ENCODE measurements around the gene ADAMTS17. TPM values are rescaled to one million over a fixed set of nuclear protein-coding genes. Genes with fewer than 3 reads are reported as not detected.

ADAMTS17 gene
- polyA plus RNA-seq, 3 donors from 2014 or later, result 0.27 to 0.53 TPM; not detected in 1

DNA sequence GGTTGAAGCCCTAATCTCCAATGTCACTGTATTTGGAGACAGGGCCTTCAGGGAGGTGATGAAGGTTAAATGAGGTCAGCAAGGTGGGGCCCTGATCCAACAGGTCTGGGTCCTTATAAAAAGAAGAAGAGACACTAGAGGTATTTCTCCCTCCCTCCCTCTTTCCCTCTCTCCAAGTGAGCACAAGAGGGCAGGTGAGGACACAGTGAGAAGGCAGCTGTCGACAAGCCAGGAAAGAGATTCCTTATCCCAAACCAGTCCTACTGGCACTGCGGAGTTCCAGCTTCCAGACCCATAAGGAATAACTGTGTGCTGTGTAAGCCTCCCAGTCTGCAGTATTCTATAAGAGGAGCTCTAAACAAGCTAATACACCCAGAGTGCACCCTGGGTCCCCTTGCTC lies 134.7 kb downstream of the ADAMTS17 start:
- Mint-ChIP-seq H3K4me1 (peaks cover 14 to 22% of the 10 kb centered on the region in 2 donors), H3K36me3 (peaks cover 0 to 8% (median 3%) of the 10 kb centered on the region in 3 donors), H3K27me3 (ENCODE audit: low read depth in 3 of 3) (peaks cover 3 to 14% (median 7%) of the 10 kb centered on the region in 3 donors), H3K9me3 (no peaks in the 10 kb centered on the region), H3K4me3 (no peak overlapping the region), H3K27ac (no peak overlapping the region)
- DNase-seq, result no peak

DNA sequence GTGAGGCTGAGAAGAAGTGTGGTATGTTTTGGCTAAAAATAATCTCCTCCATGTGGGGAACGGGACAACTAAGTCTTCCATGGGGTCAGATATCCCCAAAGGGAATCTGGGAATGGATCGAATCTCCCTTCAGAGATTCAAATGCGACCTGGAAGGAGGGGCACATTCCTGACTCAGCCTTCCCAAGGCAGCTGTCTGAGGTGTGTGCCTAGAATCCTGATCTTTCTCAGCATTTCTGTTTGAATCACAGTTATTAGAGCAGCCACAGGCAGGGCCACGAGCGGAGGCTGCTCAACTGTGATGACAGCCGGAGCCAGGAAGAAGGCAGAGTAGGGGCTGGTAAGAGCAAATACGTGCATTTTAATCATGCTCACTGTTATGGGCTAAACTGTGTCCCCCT lies 135.1 kb downstream of the ADAMTS17 start:
- Mint-ChIP-seq H3K27ac (no peak overlapping the region), H3K4me1 (peaks cover 18 to 26% of the 10 kb centered on the region in 2 donors), H3K4me3 (no peak overlapping the region), H3K9me3 (no peaks in the 10 kb centered on the region), H3K36me3 (peaks cover 0 to 8% (median 3%) of the 10 kb centered on the region in 3 donors), H3K27me3 (ENCODE audit: low read depth in 3 of 3) (peaks cover 7 to 18% (median 11%) of the 10 kb centered on the region in 3 donors)
- no peak for DNase-seq

DNA sequence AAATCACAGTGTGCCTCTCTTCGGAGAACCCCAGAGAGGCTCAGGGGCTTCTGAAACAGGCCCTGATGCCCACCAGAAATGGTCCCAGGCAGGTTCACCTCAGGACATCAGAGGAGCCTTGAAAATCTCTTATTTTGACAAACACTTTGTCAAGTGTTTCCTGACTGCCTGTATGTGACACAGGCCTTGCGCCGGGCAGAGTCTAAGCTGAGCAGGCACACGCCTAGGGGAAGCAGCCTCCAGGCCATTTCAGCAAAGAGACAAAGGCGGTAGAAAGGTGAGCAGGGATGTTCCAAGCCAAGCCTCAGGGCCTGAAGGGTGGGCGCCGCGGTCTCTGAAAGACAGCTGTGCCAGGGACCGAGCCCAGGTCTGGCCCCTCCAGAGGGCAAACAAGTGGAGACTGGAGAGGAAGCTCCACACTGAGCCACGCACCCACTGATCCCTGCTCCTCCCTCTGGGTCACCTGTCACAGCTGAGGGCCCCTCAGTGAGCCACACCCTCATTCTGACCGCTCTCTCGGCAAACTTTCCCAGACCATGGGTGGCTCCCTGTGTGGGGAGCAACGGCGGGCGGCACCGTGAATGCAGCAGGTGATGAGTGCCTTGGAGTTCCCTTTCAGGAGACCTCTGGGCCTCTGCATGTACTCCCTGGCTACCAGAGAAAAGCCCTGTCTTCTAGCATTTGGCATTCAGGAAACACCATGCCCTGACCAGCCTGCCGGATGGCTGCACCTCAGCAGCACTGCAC lies 136.1 kb downstream of the ADAMTS17 start:
- no peak overlapping the region for H3K27ac Mint-ChIP-seq
- no peak overlapping the region for H3K4me3 Mint-ChIP-seq
- H3K36me3 Mint-ChIP-seq, result peaks cover 0 to 8% (median 3%) of the 10 kb centered on the region in 3 donors
- H3K9me3 Mint-ChIP-seq, result no peaks in the 10 kb centered on the region
- DNase-seq, result no peak
- H3K27me3 Mint-ChIP-seq (ENCODE audit: low read depth in 3 of 3), result peaks cover 11 to 21% (median 16%) of the 10 kb centered on the region in 3 donors
- H3K4me1 Mint-ChIP-seq, result peaks cover 27 to 36% of the 10 kb centered on the region in 2 donors

DNA sequence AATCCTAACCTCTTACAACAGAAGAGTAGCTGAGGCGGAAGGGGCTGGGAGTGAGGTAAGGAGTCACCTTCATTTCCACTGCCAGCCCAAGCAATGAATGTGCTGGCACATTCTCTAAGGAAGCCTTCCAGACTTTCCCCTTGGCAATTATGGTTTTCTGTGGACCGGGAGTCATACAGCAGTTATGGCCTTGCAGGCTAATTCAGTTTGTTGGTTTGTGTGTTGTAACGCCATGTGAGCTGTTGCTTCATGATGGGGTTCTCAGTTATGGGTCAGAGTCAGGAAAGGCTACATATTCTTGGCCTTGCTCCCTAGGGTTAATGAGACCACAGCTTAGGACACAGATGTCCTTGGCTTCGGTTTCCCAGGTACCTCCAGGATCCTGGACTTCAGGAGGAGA lies 137.0 kb downstream of the ADAMTS17 start:
- H3K4me1 Mint-ChIP-seq, result peaks cover 35 to 45% of the 10 kb centered on the region in 2 donors
- no peak overlapping the region for H3K4me3 Mint-ChIP-seq
- no peak overlapping the region for H3K27ac Mint-ChIP-seq

DNA sequence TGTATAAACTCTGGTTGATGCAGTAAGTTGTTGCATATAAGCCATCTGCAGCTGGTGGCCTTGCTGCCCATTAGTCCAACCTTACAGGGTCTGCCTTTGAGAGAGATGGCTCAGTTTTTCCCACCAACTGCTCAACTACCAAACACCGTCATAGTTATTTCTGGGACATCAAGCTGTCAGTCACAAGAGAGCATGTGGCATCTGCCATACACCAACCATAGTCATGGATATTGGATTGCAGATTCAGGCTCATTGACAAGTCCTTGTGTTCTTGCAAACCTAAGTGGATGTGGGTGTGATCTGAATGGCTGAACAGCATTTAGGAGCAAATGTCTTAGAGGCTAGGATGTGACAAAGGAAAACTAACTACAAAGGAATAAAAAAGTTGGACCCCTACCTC lies 137.6 kb downstream of the ADAMTS17 start:
- Mint-ChIP-seq H3K27me3 (ENCODE audit: low read depth in 3 of 3) (peaks cover 11 to 25% (median 18%) of the 10 kb centered on the region in 3 donors), H3K9me3 (no peaks in the 10 kb centered on the region), H3K4me1 (peaks cover 41 to 51% of the 10 kb centered on the region in 2 donors), H3K27ac (peak overlapping the region in 1 of 6 donors; percentile 8), H3K4me3 (peak overlapping the region in 2 of 5 donors; percentile 21 to 46), H3K36me3 (peaks cover 0 to 8% (median 3%) of the 10 kb centered on the region in 3 donors)
- DNase-seq, result no peak

More for the DNA sequence above, 137.0 kb downstream of the ADAMTS17 start:
- DNase-seq, result no peak
- peaks cover 0 to 8% (median 3%) of the 10 kb centered on the region in 3 donors for H3K36me3 Mint-ChIP-seq
- no peaks in the 10 kb centered on the region for H3K9me3 Mint-ChIP-seq
- peaks cover 11 to 25% (median 18%) of the 10 kb centered on the region in 3 donors for H3K27me3 Mint-ChIP-seq (ENCODE audit: low read depth in 3 of 3)

DNA sequence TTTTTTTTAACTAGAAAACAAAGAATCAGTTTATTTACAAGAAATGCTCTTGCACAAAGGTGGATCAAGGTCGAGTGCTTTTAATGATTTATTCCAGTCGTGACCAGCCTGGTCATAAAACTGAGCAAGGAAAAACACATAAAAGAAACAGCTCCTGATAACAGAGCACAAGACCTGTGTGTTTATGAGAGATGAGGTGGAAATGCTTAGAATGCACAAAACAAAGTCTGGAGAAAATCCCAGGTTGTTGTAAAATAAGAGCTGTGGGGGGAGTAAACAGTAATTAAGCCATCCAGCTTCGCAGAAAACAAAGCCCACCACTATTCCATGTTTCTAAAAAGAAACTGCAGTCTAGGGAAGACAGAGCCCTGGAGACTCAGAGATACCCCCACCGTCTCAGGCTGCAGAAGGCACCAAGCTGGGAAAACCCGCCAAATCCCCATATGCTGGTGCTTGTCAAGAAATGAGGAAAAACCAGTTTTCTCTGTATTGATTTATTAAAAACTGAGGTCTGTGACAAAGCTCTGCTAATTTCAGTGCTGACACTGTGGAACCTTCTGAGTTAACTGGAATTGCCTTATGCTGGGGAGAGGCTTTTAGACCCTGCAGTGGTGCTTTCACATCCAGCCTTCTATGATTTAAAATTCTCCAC lies 139.3 kb downstream of the ADAMTS17 start:
- DNase-seq, result peak in 1 of 3 donors; percentile 1
- peak overlapping the region; percentile 64 to 90 (median 78) for H3K4me3 Mint-ChIP-seq
- H3K27ac Mint-ChIP-seq, result peak overlapping the region; percentile 74 to 90 (median 80)
- H3K27me3 Mint-ChIP-seq (ENCODE audit: low read depth in 3 of 3), result peaks cover 14 to 25% (median 16%) of the 10 kb centered on the region in 3 donors
- H3K4me1 Mint-ChIP-seq, result peaks cover 44 to 57% of the 10 kb centered on the region in 2 donors
- peaks cover 0 to 8% (median 3%) of the 10 kb centered on the region in 3 donors for H3K36me3 Mint-ChIP-seq
- H3K9me3 Mint-ChIP-seq, result no peaks in the 10 kb centered on the region

DNA sequence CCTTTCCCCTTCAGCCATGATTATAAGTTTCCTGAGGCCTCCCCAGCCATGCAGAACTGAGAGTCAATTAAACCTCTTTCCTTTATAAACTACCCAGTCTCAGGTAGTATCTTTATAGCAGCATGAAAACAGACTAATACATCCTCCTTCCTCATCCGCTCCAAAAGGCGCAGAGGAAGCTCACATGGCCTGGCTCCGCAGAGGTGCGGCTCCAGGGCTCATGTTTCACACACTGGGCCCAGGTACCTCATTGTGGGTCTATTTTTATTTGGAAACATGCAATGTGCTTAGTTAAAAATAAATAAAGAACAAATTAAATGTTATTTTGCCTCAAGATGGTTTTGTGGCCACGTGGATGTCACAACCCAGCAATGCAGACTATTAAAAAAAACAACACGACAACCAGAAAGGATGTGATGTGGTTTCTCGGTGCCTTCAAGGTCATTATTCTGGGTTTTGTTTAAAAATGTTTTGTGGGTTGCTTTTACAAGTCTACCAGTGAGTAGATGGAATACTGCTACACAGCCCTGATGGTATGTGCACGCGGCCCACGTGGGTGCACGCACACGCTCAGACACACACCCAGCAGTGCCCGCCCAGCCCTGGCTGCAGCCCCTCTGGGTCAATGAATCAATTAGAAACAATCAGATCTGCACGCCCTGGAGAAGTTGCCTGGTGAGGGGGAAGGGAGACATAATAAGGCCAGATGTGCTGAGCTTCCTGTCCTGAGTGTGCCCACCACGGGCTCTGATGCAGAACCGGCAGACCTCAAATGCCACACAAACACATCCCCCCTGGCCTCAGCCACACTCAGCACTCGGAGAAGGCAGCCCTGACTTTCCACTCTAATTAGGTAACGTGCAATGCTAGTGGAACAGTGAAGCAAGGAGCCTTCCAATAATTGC lies 140.1 kb downstream of the ADAMTS17 start:
- peaks cover 16 to 25% (median 17%) of the 10 kb centered on the region in 3 donors for H3K27me3 Mint-ChIP-seq (ENCODE audit: low read depth in 3 of 3)
- H3K9me3 Mint-ChIP-seq, result no peaks in the 10 kb centered on the region
- H3K27ac Mint-ChIP-seq, result peak overlapping the region; percentile 74 to 90 (median 80)
- DNase-seq, result peak; percentile 73 to 78 (median 74)
- peaks cover 44 to 57% of the 10 kb centered on the region in 2 donors for H3K4me1 Mint-ChIP-seq
- H3K36me3 Mint-ChIP-seq, result peaks cover 0 to 8% (median 3%) of the 10 kb centered on the region in 3 donors
- peak overlapping the region; percentile 64 to 90 (median 78) for H3K4me3 Mint-ChIP-seq

DNA sequence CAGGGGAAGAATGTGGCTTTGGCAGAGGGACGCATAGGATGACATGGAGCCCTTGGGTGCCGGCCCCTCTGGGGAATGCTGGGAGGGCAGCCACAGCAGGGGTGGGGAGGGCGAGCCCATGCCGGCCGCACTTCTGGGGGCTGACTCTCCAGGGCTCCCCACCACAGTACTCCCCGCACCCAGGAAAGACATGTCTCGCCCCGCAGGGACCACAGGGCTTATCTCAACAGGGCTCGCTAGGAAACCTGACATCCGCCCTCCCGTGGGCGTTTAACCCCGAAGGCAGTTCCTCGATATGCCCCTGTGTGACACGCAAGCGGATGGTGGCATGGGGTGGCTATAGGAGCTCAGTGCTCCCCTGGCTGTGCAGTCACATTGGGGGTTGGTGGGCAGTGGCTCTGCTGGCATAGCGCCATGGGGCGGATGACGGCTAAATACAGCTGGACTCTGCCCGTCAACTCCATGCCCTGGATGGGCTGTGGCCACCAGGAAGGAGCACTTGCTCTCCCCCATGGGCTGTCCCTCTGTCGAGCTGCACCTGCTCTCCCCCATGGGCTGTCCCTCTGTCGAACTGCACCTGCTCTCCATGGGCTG lies 141.4 kb downstream of the ADAMTS17 start:
- H3K4me3 Mint-ChIP-seq, result peak overlapping the region; percentile 46 to 90 (median 78)
- peak overlapping the region in 5 of 6 donors; percentile 40 to 84 (median 71) for H3K27ac Mint-ChIP-seq
- peaks cover 0 to 8% (median 3%) of the 10 kb centered on the region in 3 donors for H3K36me3 Mint-ChIP-seq
- DNase-seq, result peak in 2 of 3 donors; percentile 4 to 20
- peaks cover 44 to 57% of the 10 kb centered on the region in 2 donors for H3K4me1 Mint-ChIP-seq
- H3K9me3 Mint-ChIP-seq, result no peaks in the 10 kb centered on the region
- H3K27me3 Mint-ChIP-seq (ENCODE audit: low read depth in 3 of 3), result peaks cover 12 to 25% (median 20%) of the 10 kb centered on the region in 3 donors

DNA sequence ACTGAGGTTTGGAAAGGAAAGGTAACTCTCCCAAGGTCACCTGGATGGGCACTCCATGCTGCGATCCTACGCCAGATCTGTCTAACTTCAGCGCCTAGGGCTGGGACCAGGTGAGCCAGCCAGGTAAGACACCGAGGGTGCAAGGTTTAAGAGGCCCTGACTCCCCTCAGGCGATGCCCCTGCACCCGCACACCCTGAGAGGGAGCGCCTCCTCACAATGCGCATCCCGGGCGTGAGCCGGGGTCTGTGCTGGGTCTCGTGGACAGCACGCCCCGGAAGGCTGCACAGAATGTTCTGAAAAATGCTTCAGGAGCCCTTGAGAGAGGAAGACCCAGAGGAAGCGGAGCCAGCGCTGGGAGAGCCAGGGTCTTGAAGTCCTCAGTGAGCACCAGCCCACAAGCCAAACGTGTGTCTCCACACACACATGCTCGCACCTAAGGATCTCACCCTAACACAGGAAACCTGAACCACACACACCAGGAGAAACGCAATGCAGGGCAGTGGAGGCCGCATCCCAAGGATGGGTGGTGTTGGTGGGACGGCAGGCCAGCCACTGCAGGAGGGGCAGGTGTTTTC lies 142.0 kb downstream of the ADAMTS17 start:
- Mint-ChIP-seq H3K9me3 (no peaks in the 10 kb centered on the region), H3K36me3 (peaks cover 0 to 4% (median 3%) of the 10 kb centered on the region in 3 donors), H3K4me3 (peak overlapping the region; percentile 46 to 72 (median 64)), H3K27me3 (ENCODE audit: low read depth in 3 of 3) (peaks cover 12 to 28% (median 20%) of the 10 kb centered on the region in 3 donors), H3K4me1 (peaks cover 44 to 53% of the 10 kb centered on the region in 2 donors), H3K27ac (peak overlapping the region in 4 of 6 donors; percentile 58 to 84 (median 74))
- peak; percentile 35 to 58 (median 41) for DNase-seq

DNA sequence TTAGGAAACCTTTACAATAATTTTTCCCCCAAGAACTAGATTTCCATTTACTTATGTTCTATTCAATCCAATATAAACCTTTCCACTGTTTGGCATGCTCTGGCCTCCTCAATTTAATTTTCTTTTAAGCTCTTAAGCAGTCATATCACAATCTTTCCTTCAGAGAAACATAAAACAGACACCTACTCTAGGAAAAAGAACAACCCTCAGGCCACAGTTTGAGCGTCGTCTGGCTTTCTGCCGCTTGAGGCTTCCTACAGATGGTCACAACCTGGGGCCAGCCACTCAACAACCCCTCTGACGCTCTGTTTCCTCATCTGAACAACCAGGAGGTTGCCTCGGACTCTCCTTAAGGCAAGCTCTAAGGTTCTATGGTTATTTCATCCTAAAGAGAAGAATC lies 143.3 kb downstream of the ADAMTS17 start:
- Mint-ChIP-seq H3K27me3 (ENCODE audit: low read depth in 3 of 3) (peaks cover 12 to 21% (median 20%) of the 10 kb centered on the region in 3 donors), H3K27ac (no peak overlapping the region), H3K4me1 (peaks cover 39 to 45% of the 10 kb centered on the region in 2 donors), H3K9me3 (no peaks in the 10 kb centered on the region), H3K4me3 (no peak overlapping the region), H3K36me3 (no peaks in the 10 kb centered on the region)
- no peak for DNase-seq

DNA sequence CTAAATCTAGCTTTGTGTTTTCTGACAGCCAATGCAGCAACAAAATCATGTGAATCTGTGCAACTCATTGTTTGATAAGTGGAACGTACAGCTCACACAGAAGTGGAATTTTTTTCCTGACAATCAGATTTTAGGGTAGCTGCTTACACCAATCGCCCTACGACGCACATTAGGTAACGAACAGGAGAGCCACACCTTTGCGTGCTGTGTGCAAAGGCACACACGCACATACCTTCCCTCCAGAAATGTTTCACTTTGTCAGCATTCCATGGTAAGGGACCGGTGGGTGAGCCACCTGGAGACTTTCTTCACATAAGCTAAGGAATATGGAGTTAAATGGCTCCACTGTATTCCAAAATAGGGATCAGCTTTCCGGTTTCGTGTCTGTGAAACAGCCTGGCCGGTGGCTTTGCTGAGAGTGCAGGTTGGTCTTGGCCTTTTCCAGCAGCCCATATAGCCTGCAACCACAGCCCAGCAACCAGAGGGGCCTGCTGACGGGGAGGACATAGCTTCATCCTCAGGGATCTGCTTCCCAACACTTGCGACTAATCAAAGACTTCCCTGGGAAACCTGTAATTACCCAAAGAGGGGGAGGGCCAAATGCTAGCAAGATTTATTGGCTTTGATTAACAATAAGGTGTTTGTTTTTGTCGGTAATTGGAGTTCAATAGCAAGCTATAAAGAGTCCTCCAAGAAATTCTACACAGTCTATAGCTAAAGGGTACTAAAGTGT lies 145.3 kb downstream of the ADAMTS17 start:
- H3K27ac Mint-ChIP-seq, result no peak overlapping the region
- no peaks in the 10 kb centered on the region for H3K36me3 Mint-ChIP-seq
- peaks cover 6 to 16% (median 16%) of the 10 kb centered on the region in 3 donors for H3K27me3 Mint-ChIP-seq (ENCODE audit: low read depth in 3 of 3)
- no peak overlapping the region for H3K4me3 Mint-ChIP-seq
- H3K4me1 Mint-ChIP-seq, result peaks cover 25 to 29% of the 10 kb centered on the region in 2 donors
- DNase-seq, result no peak
- H3K9me3 Mint-ChIP-seq, result peaks cover 0 to 1% (median 0%) of the 10 kb centered on the region in 6 donors

DNA sequence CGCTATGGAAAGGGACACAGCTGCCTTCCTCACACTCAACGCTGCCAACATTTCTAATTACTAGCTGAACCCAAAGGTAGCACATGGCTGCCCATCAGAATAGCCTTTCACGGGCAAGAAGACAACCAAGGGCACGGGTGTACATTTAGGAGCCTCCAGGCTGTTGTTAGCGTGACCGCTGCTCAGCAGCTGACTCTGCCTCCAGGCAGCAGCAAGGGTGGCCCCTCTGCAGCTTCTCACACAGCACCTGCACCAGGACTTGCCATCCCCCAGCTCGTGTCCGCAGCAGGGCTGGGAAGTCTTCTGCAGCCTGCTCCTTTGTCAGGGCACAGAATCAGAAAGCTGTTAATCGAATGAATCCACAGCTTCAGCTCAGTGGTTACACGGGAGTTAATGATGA lies 146.8 kb downstream of the ADAMTS17 start:
- Mint-ChIP-seq H3K36me3 (no peaks in the 10 kb centered on the region), H3K4me1 (peaks cover 11 to 14% of the 10 kb centered on the region in 2 donors), H3K27me3 (ENCODE audit: low read depth in 3 of 3) (peaks cover 2 to 14% (median 7%) of the 10 kb centered on the region in 3 donors), H3K9me3 (peaks cover 0 to 2% (median 0%) of the 10 kb centered on the region in 6 donors), H3K27ac (no peak overlapping the region), H3K4me3 (no peak overlapping the region)
- DNase-seq, result no peak

All from immature natural killer cell (primary cell).